Mesenteric fat pad (tissue), 1 donor: ENCODE results near the gene TMEM154. TPM values are rescaled to one million over a fixed set of nuclear protein-coding genes. Genes with fewer than 3 reads are reported as not detected.

Experiments used
- DNase-seq: peaks from one replicate; pipeline ENCODE4 v3.0.0-alpha.2; 2020; ENCODE audit warnings: low spot score
- total RNA-seq: library from RNA; stranded (reverse); fragmentation: NEBNext Ultra II Directional; extraction: Animal tissue kit (Norgen Biotek cat#: 25700); gene quantifications from one replicate; pipeline ENCODE4 v1.2.1, GENCODE V29; 2021
- donor health status: DM: yes; HTN: yes; CAD: no.

TMEM154 gene
- total RNA-seq, 1 donor from 2014 or later, result 7.2 TPM

GRCh38 chr4:152633118-152633517, 46.7 kb downstream of the TMEM154 start:
- no peak for DNase-seq

DNA sequence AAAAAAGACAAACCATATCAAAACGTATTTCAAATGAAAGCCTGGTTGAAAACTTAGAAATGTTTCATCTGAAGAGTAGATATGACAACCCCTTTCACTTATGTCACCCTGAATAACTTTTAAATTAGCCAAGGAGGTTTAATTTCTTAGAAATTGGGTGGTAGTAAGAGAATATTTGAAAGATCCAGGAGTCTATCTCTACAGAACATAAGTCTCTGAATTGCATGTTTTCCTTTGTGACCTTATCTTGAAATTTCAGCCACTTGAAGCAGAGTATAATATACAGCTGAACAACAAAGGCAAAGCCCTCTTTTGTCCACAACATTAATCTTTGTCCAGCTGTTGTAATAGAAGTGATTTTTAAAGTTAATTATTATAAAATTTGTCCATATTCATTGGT, 49.5 kb downstream of the TMEM154 start:
- no peak for DNase-seq

DNA sequence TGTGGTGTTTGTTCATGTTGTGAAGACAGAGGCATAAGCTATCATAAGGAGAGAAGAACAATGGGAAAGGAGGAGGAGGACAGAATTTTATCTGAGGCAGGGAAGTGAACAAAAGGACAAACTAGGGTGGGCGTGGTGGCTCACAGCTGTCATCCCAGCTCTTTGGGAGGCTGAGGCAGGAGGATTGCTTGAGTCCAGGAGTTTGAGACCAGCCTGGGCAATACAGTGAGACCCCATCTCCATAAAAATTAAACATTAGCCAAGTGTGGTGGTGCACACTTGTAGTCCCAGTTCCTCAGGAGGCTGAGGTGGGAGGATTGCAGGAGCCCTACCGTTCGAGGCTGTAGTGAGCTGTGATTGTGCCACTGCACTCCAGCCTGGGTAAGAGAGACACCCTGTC, 49.9 kb downstream of the TMEM154 start:
- DNase-seq, result no peak

DNA sequence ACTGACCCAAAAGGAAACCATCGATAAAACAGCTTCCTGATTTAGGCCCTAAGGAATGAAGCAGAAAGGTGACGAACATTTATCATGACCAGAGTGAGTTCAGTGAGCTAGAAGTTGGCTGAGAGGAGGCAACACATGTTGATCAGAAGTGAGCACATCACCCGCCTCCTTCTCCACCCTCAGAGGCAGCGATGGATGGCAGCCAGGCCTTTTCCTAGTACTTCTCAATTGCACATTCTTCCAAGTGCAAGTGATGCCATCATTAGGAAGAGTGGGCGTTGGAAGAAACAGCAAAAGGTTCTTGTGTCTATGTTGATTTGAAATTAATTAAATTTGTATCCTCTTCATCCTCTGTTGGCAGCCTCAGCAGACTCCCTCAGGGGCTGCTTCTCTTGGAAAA, 51.7 kb downstream of the TMEM154 start:
- no peak for DNase-seq

GRCh38 chr4:152626790-152627189, 53.0 kb downstream of the TMEM154 start:
- no peak for DNase-seq

DNA sequence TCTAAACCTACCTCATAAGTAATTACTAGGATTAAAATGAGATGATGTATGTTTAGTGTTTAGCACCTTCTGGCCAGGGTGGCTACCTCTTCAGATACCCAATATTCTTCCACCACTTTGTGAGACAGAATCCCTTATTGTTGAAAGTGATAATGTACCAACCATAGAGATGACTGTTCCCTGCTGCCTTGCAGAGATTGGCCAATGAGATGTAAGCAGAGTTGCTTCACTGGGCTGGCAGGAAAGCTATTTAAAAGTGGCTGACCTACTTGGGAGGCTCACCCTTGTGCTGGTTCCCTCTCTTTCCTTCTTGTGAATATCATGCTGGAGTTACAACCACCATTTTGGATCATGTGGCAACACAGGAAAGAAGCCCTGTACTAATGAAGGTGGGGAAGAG, 58.9 kb downstream of the TMEM154 start:
- no peak for DNase-seq

DNA sequence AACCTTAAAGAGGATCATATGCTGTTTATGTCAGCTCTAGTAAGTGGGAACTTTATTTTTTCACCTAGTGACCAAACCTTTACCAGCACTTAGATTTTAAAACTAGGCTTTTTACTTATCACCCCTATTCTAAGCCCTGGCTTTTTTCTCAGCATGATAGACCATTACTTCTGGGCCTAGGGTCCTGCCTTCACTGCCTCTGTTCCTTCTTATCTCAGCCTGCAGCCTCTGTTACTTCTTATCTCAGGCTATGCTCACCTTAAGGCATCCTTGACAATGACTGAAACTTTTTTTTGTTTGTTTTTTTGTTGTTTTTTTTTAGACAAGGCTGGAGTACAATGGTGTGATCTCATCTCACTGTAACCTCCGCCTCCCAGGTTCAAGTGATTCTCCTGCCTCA, 59.6 kb downstream of the TMEM154 start:
- no peak for DNase-seq

GRCh38 chr4:152619556-152619955, 60.2 kb downstream of the TMEM154 start:
- no peak for DNase-seq

- no peak for DNase-seq
Measured at GRCh38 chr4:152618971-152619370, 60.8 kb downstream of the TMEM154 start.

DNA sequence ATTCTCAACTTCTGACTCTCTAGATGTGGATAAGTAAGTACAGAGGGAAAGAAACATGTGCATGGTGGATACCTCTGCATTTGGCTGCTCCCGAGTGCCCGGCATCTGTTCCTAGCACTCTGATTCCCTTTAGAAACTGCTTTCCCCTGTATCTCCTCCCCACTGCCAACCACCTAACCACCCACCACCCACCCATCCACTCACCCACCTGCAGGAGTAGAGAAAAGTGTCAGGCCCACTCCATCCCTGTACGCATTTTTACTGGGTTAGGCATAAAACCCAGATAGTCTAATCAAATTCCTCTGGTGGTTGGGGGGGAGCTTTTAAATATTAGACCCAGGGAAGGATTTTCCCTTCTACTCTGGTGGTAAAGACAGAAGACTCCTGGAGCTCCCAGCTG, 63.0 kb downstream of the TMEM154 start:
- no peak for DNase-seq

GRCh38 chr4:152613841-152614721, 65.7 kb downstream of the TMEM154 start:
- no peak for DNase-seq

GRCh38 chr4:152613351-152613750, 66.4 kb downstream of the TMEM154 start:
- DNase-seq, result no peak

DNA sequence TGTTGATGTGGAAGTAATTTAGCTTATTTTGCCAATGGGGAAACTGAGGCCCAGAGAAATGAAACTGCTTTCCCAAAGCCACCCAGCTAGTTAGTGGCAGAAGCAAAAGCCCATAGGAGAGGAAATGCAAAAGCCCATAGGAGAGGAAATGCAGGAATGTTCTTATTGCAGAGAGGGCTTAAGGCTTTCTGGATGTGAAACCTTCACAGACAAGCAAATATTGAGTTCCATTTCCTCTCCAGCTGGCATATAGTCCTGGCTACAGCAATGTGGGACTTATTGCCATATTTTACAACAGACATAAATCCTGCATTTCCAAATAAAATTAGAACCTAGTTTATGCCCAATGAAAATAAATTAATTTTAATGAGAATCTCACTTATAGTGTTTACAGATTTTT, 69.7 kb downstream of the TMEM154 start:
- no peak for DNase-seq

- DNase-seq, result no peak
Measured at GRCh38 chr4:152609481-152609880, 70.3 kb downstream of the TMEM154 start.

GRCh38 chr4:152607178-152607577, 72.6 kb downstream of the TMEM154 start:
- no peak for DNase-seq

DNA sequence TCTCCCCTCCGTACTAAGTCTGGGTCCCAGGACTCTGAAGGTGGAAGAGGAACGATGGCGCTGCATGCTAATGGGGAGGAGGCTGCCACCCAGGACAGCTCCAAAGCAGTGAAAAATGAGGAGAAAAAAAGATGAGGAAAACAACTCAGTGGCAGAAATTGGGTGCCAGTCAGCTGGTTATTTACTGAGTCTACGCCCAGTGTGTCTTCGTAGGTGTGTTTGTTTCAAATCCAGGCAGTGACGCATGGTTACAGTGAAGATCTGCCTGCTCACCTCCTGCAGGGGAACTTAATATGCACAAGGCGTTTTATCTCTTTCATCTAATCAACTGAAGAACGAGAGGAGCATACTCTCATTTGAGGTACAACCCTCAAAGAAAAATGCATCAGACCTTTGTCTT, 73.0 kb downstream of the TMEM154 start:
- DNase-seq, result no peak

DNA sequence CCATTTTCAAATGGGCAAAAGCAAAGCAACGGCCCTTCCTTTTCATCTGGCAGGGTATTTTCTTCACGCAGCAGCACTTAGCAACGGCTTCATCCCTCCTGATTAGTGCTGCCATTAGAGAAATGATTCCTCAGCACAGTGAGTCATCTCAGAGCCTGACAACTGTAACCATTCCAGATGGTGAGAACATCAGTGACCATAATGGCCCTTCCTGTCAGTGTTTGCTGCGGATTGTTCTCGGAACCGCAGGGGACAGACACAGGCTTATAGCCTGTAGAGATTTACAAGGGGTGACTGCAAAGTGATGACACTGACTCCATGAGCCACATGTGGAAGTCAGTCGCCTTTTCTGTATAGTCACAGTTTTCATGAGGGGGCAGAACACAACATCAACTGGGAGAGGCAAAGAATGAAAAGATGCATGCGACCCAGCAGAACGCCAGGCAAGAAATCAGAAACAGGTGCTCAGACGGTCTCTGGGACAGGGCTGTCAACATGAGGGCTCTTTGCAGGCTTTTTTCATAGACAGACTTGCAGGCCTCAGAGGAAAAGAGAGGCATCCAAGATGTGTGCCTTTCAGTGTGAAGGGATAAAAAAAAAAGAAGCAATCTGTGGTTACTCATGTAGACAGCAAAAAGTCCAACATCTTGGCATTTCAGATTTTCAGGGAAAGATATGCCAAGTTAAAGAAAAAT, 74.0 kb downstream of the TMEM154 start:
- no peak for DNase-seq

DNA sequence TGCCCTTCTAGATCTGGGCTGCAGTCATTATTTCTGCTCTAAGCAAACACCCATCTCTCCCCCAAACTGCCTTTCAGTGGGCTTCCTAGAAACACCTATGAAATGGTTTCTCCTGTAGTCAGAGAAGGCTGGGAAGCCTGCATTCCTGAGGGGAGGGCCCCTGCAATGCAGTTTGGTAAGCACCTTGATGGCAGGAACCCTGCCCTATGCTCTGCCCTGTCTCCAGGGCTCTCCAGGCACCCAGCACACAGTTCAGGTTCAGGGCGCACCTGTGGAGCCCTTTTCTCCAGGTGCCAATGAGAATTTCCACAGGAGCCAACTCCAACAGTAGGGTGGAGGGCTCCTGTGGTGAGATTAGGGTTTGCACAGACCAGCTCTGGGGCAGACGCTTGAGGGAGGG, 74.8 kb downstream of the TMEM154 start:
- no peak for DNase-seq

- DNase-seq, result no peak
Measured at GRCh38 chr4:152601156-152601555, 78.6 kb downstream of the TMEM154 start.

DNA sequence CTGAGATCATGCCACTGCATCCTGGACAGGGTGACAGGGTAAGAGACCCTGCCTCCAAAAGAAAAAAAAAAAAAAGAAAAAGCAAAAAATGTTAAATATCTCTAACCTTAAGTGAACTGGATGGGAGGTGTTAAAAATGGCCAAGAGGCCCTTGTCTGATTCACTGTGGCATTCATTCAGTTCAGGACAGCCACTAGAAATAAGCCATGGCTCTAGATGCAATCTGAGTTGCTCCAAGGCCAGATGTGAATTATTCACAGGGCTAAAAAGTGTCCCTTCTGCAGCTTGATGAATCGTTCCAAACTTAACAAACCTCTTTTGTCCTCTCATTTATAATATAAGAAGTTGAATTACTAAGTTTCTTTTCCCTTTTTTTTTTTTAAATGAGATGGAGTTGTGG, 80.2 kb downstream of the TMEM154 start:
- no peak for DNase-seq

DNA sequence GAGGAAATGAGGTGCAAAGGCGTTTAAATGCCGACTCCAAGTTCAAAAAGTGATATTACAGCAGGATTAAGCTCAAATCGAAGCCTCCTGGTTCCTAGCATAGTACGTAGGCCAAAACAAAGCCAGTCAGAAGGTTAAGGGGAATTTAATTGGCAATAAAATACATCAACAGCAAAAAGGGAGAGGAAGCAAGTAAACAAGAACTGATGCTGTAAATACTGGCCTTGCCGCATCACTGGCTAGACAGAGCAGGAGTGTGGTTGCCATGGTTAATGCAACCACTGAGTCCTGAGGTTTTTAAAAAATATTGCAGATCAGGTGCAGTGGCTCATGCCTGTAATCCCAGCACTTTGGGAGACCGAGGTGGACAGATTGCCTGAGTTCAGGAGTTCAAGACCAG, 80.7 kb downstream of the TMEM154 start:
- no peak for DNase-seq

DNA sequence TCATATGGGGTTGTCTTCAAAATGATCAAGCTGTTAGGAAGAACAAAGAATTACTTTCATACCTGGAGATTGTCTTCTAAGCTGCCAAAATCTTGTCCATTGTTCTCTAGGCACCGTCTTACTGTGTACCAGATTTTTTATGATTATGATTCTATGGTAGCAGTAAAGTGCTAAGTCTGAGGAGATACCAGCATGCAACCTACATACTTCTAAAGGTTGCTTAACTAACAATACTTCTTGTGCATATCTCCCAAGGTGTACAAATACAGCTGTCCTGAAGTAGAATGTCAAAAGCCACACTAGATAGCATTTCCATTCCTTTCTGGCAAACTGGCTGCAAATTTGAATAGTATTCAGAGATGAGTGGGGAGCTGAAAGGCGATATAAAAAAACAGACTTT, 81.3 kb downstream of the TMEM154 start:
- DNase-seq, result no peak
